Measurements from ENCODE around the gene LIN7C.

Gene LIN7C

GRCh38 chr11:27470166-27470565 lies 36.4 kb downstream of the LIN7C start:
- peaks cover 29% of the 10 kb centered on the region for H3K27me3 Mint-ChIP-seq
- H3K9me3 Mint-ChIP-seq: no peaks in the 10 kb centered on the region
- H3K4me1 Mint-ChIP-seq: peaks cover 18% of the 10 kb centered on the region
- peak overlapping the region; percentile 6 for H3K4me3 Mint-ChIP-seq
- ATAC-seq (no peak), DNase-seq (no peak)
- H3K36me3 Mint-ChIP-seq (ENCODE audit: low read depth): no peaks in the 10 kb centered on the region
- no peak overlapping the region for H3K27ac Mint-ChIP-seq

- ATAC-seq: no peak
- no peak overlapping the region for H3K4me3 Mint-ChIP-seq
These were observed 37.4 kb downstream of the LIN7C start for GRCh38 chr11:27468995-27469695.

GRCh38 chr11:27468209-27468994 lies 38.2 kb downstream of the LIN7C start:
- H3K27me3 Mint-ChIP-seq: peaks cover 31% of the 10 kb centered on the region
- no peak for ATAC-seq
- no peaks in the 10 kb centered on the region for H3K36me3 Mint-ChIP-seq (ENCODE audit: low read depth)
- H3K4me3 Mint-ChIP-seq: no peak overlapping the region
- no peaks in the 10 kb centered on the region for H3K9me3 Mint-ChIP-seq
- H3K27ac Mint-ChIP-seq: no peak overlapping the region
- no peak for DNase-seq
- H3K4me1 Mint-ChIP-seq: peaks cover 17% of the 10 kb centered on the region

More at GRCh38 chr11:27468995-27469695, 37.4 kb downstream of the LIN7C start:
- H3K27me3 Mint-ChIP-seq: peaks cover 29% of the 10 kb centered on the region
- peaks cover 18% of the 10 kb centered on the region for H3K4me1 Mint-ChIP-seq
- no peak for DNase-seq
- no peaks in the 10 kb centered on the region for H3K36me3 Mint-ChIP-seq (ENCODE audit: low read depth)
- H3K9me3 Mint-ChIP-seq: no peaks in the 10 kb centered on the region
- no peak overlapping the region for H3K27ac Mint-ChIP-seq

- Mint-ChIP-seq H3K27ac (no peak overlapping the region), H3K36me3 (ENCODE audit: low read depth) (no peaks in the 10 kb centered on the region), H3K27me3 (peaks cover 25% of the 10 kb centered on the region), H3K4me1 (peaks cover 8% of the 10 kb centered on the region), H3K4me3 (no peak overlapping the region), H3K9me3 (no peaks in the 10 kb centered on the region)
- no peak for DNase-seq
- no peak for ATAC-seq
These were observed 39.2 kb downstream of the LIN7C start for GRCh38 chr11:27467181-27467913.

GRCh38 chr11:27466363-27466762 lies 40.2 kb downstream of the LIN7C start:
- DNase-seq (no peak), ATAC-seq (no peak)
- H3K27ac Mint-ChIP-seq: no peak overlapping the region
- H3K36me3 Mint-ChIP-seq (ENCODE audit: low read depth): no peaks in the 10 kb centered on the region
- H3K4me3 Mint-ChIP-seq: no peak overlapping the region
- peaks cover 25% of the 10 kb centered on the region for H3K27me3 Mint-ChIP-seq
- peaks cover 5% of the 10 kb centered on the region for H3K4me1 Mint-ChIP-seq
- no peaks in the 10 kb centered on the region for H3K9me3 Mint-ChIP-seq

- no peaks in the 10 kb centered on the region for H3K36me3 Mint-ChIP-seq (ENCODE audit: low read depth)
- no peak overlapping the region for H3K27ac Mint-ChIP-seq
- no peaks in the 10 kb centered on the region for H3K4me1 Mint-ChIP-seq
- ATAC-seq (no peak), DNase-seq (no peak)
- H3K27me3 Mint-ChIP-seq: peaks cover 18% of the 10 kb centered on the region
- H3K4me3 Mint-ChIP-seq: no peak overlapping the region
- H3K9me3 Mint-ChIP-seq: no peaks in the 10 kb centered on the region
These were observed 40.9 kb downstream of the LIN7C start for GRCh38 chr11:27465629-27466028.

- H3K36me3 Mint-ChIP-seq (ENCODE audit: low read depth): no peaks in the 10 kb centered on the region
- no peaks in the 10 kb centered on the region for H3K4me1 Mint-ChIP-seq
- DNase-seq (no peak), ATAC-seq (no peak)
- no peak overlapping the region for H3K4me3 Mint-ChIP-seq
- H3K27me3 Mint-ChIP-seq: peaks cover 12% of the 10 kb centered on the region
- H3K9me3 Mint-ChIP-seq: no peaks in the 10 kb centered on the region
- H3K27ac Mint-ChIP-seq: no peak overlapping the region
These were observed 41.7 kb downstream of the LIN7C start for GRCh38 chr11:27464909-27465308.

- Mint-ChIP-seq H3K4me3 (no peak overlapping the region), H3K36me3 (ENCODE audit: low read depth) (no peaks in the 10 kb centered on the region), H3K9me3 (no peaks in the 10 kb centered on the region), H3K27ac (no peak overlapping the region), H3K4me1 (no peaks in the 10 kb centered on the region), H3K27me3 (peaks cover 6% of the 10 kb centered on the region)
- DNase-seq (no peak), ATAC-seq (no peak)
These were observed 42.3 kb downstream of the LIN7C start for GRCh38 chr11:27464289-27464696.

GRCh38 chr11:27462543-27462942 lies 44.0 kb downstream of the LIN7C start:
- H3K4me3 Mint-ChIP-seq: no peak overlapping the region
- H3K27ac Mint-ChIP-seq: no peak overlapping the region
- ATAC-seq (no peak), DNase-seq (no peak)
- H3K27me3 Mint-ChIP-seq: peaks cover 4% of the 10 kb centered on the region
- H3K4me1 Mint-ChIP-seq: no peaks in the 10 kb centered on the region
- H3K36me3 Mint-ChIP-seq (ENCODE audit: low read depth): no peaks in the 10 kb centered on the region
- no peaks in the 10 kb centered on the region for H3K9me3 Mint-ChIP-seq

- Mint-ChIP-seq H3K9me3 (no peaks in the 10 kb centered on the region), H3K4me1 (no peaks in the 10 kb centered on the region), H3K36me3 (ENCODE audit: low read depth) (no peaks in the 10 kb centered on the region), H3K27me3 (peaks cover 4% of the 10 kb centered on the region), H3K4me3 (no peak overlapping the region), H3K27ac (no peak overlapping the region)
- ATAC-seq (no peak), DNase-seq (no peak)
These were observed 46.2 kb downstream of the LIN7C start for GRCh38 chr11:27460158-27460978.

- Mint-ChIP-seq H3K4me1 (no peaks in the 10 kb centered on the region), H3K27ac (no peak overlapping the region), H3K36me3 (ENCODE audit: low read depth) (peaks cover 1% of the 10 kb centered on the region), H3K4me3 (no peak overlapping the region), H3K9me3 (no peaks in the 10 kb centered on the region), H3K27me3 (peaks cover 8% of the 10 kb centered on the region)
- ATAC-seq (no peak), DNase-seq (no peak)
These were observed 47.4 kb downstream of the LIN7C start for GRCh38 chr11:27459191-27459590.

GRCh38 chr11:27458182-27458581 lies 48.4 kb downstream of the LIN7C start:
- no peak for ATAC-seq
- no peaks in the 10 kb centered on the region for H3K9me3 Mint-ChIP-seq

GRCh38 chr11:27456795-27457329 lies 49.7 kb downstream of the LIN7C start:
- no peak for DNase-seq
- H3K27ac Mint-ChIP-seq: no peak overlapping the region
- H3K4me1 Mint-ChIP-seq: no peaks in the 10 kb centered on the region
- peaks cover 3% of the 10 kb centered on the region for H3K27me3 Mint-ChIP-seq
- H3K9me3 Mint-ChIP-seq: no peaks in the 10 kb centered on the region
- ATAC-seq: no peak
- H3K36me3 Mint-ChIP-seq (ENCODE audit: low read depth): peaks cover 3% of the 10 kb centered on the region
- no peak overlapping the region for H3K4me3 Mint-ChIP-seq

More at GRCh38 chr11:27458182-27458581, 48.4 kb downstream of the LIN7C start:
- Mint-ChIP-seq H3K4me1 (no peaks in the 10 kb centered on the region), H3K4me3 (no peak overlapping the region), H3K27ac (no peak overlapping the region), H3K36me3 (ENCODE audit: low read depth) (peaks cover 3% of the 10 kb centered on the region), H3K27me3 (peaks cover 5% of the 10 kb centered on the region)
- DNase-seq: no peak
